ENCODE results near the gene PACRG.

PACRG gene

DNA sequence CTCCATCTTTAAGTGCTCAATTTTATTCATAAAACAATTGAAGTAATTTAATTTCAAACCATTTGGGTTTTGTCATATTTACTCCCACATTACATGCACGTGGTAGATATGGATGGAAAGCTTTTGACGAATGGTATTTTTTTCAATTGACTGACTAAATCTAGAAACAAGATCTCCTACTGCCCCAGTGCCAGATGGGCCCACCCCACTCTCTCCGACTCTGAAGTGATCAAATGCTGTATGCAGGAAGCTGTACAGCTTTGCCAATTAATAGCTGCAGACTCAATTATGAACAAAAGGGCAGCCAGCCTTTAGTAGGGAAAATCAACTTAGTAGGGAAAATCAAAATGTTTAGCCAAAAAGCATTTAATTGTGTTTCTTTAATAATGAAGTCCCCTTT is 46.2 kb downstream of the PACRG start:
- DNase-seq (ENCODE audit: low spot score in 2 of 2): no peak
- no peak overlapping the region for H3K27ac Mint-ChIP-seq
- no peak for ATAC-seq (ENCODE audit: low read depth)
- no peaks in the 10 kb centered on the region for H3K4me1 Mint-ChIP-seq
- no peak overlapping the region for H3K4me3 Mint-ChIP-seq
- H3K27me3 Mint-ChIP-seq: no peaks in the 10 kb centered on the region
- no peaks in the 10 kb centered on the region for H3K9me3 Mint-ChIP-seq
- H3K36me3 Mint-ChIP-seq: no peaks in the 10 kb centered on the region

DNA sequence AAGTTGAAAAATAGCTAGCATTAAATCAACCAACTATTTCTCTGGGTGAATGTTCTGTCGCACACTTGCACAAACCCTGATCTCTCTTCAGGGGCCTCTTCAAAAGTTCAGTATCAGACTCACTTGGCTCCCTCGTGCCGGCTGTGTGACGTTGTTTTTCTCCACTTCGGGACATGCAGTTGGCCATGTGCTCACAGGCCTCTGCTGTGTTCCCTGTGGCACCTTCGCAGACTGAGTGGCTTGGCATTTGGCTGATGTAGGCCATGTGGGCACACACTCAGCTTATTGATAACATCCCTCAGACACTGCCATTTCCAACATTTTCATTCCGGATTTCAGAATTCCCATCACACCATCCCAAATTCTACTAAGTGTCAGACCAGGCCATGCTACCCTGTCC is 49.3 kb downstream of the PACRG start:
- ATAC-seq (ENCODE audit: low read depth): no peak

DNA sequence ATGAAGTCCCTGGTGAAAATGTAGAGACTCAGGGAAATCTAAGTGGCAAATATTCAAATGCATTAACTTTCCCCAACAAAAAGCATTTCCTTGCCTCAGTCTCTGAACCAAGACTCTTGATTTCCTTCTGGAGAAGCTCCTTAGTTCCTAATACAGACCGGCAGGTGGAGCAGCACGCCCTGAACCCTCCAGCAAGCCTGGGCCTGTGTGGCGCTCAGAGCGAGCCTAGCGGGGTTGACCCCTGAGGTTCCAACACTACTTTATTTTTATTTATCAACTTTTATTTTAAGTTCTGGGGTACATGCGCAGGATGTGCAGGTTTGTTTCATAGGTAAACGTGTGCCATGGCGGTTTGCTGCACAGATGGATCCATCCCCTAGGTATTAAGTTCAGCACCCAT is 50.8 kb downstream of the PACRG start:
- no peaks in the 10 kb centered on the region for H3K4me1 Mint-ChIP-seq
- ATAC-seq (ENCODE audit: low read depth) (no peak), DNase-seq (ENCODE audit: low spot score in 2 of 2) (no peak)
- H3K9me3 Mint-ChIP-seq: peaks cover 10% of the 10 kb centered on the region
- H3K36me3 Mint-ChIP-seq: no peaks in the 10 kb centered on the region
- H3K27me3 Mint-ChIP-seq: peaks cover 2% of the 10 kb centered on the region
- no peak overlapping the region for H3K4me3 Mint-ChIP-seq
- no peak overlapping the region for H3K27ac Mint-ChIP-seq

More for the DNA sequence above, 49.3 kb downstream of the PACRG start:
- Mint-ChIP-seq H3K4me3 (no peak overlapping the region), H3K27me3 (peaks cover 2% of the 10 kb centered on the region), H3K9me3 (peaks cover 10% of the 10 kb centered on the region), H3K27ac (no peak overlapping the region), H3K36me3 (no peaks in the 10 kb centered on the region), H3K4me1 (no peaks in the 10 kb centered on the region)
- no peak for DNase-seq (ENCODE audit: low spot score in 2 of 2)

DNA sequence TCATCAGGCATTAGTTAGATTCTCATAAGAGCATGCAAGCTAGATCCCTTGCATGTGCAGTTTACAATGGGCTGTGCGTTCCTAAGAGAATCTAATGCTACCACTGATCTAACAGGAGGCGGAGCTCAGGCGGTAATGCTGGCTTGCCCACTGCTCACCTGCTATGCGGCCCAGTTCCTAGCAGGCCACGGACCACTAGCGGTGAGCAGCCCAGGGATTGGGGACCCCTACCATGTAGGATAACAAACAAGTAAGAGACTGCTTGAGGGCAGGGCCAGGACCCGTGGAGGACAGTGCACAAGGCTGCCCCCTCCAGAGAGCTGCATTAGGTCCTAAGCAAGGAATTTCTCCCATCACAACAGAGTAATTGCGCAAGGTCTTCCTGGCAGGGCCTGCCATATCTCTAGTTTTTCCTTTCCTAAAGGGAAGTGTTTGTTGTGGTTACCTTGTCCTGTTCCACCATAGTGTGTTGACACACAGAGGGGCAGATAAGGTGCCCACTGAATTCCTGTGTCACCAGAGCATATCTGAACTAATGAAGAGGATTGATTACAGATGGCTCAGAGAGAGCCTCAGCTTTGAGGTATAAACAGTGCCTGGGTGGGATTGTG is 58.0 kb downstream of the PACRG start:
- no peaks in the 10 kb centered on the region for H3K27me3 Mint-ChIP-seq
- H3K9me3 Mint-ChIP-seq: peaks cover 9% of the 10 kb centered on the region
- no peaks in the 10 kb centered on the region for H3K36me3 Mint-ChIP-seq

DNA sequence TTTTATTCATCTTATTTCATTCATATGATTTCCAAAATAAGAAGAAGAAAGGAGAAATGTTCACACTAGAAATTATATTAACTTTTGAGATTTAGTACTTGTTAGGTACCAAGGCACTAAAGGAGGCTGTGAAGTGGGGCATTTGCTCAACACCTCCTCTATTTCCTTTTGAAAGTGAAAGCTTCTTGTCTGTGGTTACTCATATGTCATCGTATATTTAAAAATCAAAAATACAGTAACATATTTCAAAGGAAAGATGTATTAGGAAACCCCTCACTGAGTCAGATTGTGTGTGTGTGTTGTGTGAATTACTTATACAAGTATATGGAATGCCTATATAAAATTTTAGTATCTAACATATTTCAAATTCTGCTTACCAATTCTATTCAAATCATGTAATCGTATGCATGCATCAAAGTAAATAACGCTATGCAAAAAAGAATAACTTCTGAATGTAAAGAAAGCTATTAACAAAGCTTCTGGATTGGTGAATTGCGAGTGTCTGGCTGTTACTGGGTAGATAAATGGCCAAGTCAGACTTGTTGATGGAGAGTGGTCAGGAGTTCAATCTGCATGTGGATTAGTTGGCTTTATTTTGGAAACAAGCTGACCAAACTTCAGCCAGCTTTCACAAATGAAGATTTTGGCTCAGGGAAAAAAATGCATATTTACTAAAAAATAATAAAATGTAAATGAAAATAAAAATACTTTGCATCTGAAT is 70.9 kb downstream of the PACRG start:
- H3K4me1 Mint-ChIP-seq: peaks cover 2% of the 10 kb centered on the region
- DNase-seq (ENCODE audit: low spot score in 2 of 2) (no peak), ATAC-seq (ENCODE audit: low read depth) (no peak)
- H3K27ac Mint-ChIP-seq: no peak overlapping the region
- H3K4me3 Mint-ChIP-seq: no peak overlapping the region
- peaks cover 1% of the 10 kb centered on the region for H3K9me3 Mint-ChIP-seq
- peaks cover 1% of the 10 kb centered on the region for H3K27me3 Mint-ChIP-seq
- H3K36me3 Mint-ChIP-seq: no peaks in the 10 kb centered on the region

More for the DNA sequence above, 58.0 kb downstream of the PACRG start:
- DNase-seq (ENCODE audit: low spot score in 2 of 2) (no peak), ATAC-seq (ENCODE audit: low read depth) (no peak)
- no peaks in the 10 kb centered on the region for H3K4me1 Mint-ChIP-seq
- no peak overlapping the region for H3K27ac Mint-ChIP-seq
- H3K4me3 Mint-ChIP-seq: no peak overlapping the region

DNA sequence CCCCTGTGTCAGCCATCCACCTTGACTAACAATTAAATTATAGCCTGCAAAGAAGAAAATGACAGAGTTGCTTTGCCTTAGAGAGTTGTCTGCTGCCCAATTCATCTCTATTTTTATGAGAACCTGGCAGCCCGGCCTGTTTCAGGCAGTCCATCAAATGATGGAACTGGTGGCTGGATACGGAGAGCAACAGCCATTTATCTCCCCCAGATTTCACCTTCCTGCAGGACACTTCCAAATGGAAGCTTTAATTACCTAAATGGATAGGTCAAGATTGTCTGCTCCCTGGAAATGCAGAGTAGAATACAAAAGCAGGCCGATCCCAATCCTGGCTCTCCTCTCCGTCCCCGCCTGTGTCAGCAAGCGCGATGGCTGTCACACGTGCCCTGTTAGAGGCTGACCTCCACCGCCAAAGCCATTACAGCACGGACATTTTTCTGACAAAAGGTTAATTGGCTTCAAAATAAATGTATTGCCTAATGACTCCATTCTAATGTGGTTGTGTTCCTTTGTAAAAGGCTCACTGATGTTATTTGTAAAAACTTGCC is 86.7 kb downstream of the PACRG start:
- no peak overlapping the region for H3K4me3 Mint-ChIP-seq
- H3K4me1 Mint-ChIP-seq: no peaks in the 10 kb centered on the region
- DNase-seq (ENCODE audit: low spot score in 2 of 2): no peak
- H3K9me3 Mint-ChIP-seq: peaks cover 5% of the 10 kb centered on the region
- no peaks in the 10 kb centered on the region for H3K27me3 Mint-ChIP-seq
- H3K36me3 Mint-ChIP-seq: no peaks in the 10 kb centered on the region
- no peak overlapping the region for H3K27ac Mint-ChIP-seq
- no peak for ATAC-seq (ENCODE audit: low read depth)

DNA sequence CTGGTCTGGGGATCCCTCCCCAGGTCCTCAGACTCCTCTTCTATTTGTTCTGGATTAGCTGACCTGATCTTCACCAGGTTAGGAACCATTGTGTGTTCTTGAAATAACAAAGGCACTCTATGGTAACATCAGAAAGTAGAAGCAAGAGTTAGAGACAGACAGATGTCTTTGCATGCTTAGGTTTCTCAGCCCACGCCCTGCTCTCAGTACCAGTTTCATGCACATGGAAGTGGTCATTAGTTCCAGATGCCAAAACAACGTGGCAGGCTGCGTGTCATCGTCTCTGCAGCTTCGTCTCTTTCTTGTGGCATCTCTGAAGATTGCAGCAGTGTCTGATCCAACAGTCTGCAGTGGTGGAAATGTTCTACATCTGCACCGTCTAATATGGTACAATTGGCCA is 89.4 kb downstream of the PACRG start:
- no peak overlapping the region for H3K27ac Mint-ChIP-seq
- H3K4me1 Mint-ChIP-seq: no peaks in the 10 kb centered on the region
- no peaks in the 10 kb centered on the region for H3K27me3 Mint-ChIP-seq
- ATAC-seq (ENCODE audit: low read depth) (no peak), DNase-seq (ENCODE audit: low spot score in 2 of 2) (no peak)
- H3K9me3 Mint-ChIP-seq: no peaks in the 10 kb centered on the region
- no peak overlapping the region for H3K4me3 Mint-ChIP-seq
- no peaks in the 10 kb centered on the region for H3K36me3 Mint-ChIP-seq

DNA sequence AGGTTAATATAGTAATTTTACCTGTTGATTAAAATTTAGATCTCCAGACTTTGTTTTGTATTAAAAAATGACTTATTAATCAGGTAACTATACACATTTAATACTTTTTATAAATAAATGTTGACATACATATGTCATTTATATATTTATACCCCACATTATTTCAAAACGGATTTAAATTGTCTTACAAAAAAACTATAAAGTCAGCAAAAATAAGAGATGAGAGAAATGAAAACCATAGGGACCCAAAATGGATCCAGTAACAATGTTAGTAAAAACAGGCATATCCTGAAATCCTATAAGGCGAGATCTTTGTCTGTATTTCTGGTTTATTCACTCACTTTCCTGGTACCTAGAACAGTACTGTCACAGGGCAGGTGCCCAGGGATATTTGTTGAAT is 91.5 kb downstream of the PACRG start:
- no peak for ATAC-seq (ENCODE audit: low read depth)
- H3K9me3 Mint-ChIP-seq: no peaks in the 10 kb centered on the region
- H3K4me3 Mint-ChIP-seq: no peak overlapping the region
- no peak for DNase-seq (ENCODE audit: low spot score in 2 of 2)
- no peaks in the 10 kb centered on the region for H3K36me3 Mint-ChIP-seq
- no peaks in the 10 kb centered on the region for H3K4me1 Mint-ChIP-seq
- no peak overlapping the region for H3K27ac Mint-ChIP-seq
- no peaks in the 10 kb centered on the region for H3K27me3 Mint-ChIP-seq

DNA sequence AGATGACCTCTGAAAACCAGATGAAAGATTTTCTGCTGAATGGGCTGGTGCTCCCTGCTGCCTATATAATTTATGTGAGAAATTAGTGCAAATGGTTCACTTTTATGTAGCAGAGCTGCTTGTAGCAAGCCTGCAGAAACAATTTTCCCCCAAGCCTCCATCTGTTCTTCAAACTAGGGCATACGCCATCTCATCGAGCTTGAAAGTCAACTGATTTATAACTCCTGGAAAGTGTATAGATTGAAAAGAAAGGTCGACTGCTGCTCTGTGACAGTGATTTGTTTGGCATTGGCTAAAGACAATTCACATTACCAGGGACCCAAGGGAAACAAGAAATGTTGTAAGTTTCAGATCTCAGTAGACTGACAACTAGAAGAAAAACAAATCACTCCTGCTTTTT is 93.3 kb downstream of the PACRG start:
- Mint-ChIP-seq H3K27me3 (no peaks in the 10 kb centered on the region), H3K4me1 (no peaks in the 10 kb centered on the region), H3K36me3 (no peaks in the 10 kb centered on the region), H3K27ac (no peak overlapping the region), H3K9me3 (no peaks in the 10 kb centered on the region), H3K4me3 (no peak overlapping the region)
- ATAC-seq (ENCODE audit: low read depth): no peak
- DNase-seq (ENCODE audit: low spot score in 2 of 2): no peak

DNA sequence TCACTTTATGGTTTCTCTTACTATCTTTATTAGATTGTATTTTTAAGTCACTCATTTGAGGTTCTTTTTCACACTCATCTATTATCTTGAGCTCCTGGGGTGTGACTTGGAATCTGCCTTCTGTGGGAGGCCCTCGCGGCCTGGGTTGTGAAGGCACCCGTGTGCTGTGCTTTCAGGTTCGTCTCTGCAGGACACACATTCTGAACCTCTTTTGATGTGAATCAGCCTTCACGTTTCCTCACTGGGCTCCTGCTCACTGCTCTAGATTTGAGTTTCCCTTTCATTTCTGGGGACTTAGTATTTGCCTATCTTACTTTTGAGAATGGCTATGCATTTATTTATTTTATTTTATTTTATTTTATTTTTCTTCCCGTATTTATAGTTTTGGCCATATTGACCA is 97.8 kb downstream of the PACRG start:
- H3K4me3 Mint-ChIP-seq: no peak overlapping the region
- H3K27ac Mint-ChIP-seq: no peak overlapping the region
- no peak for DNase-seq (ENCODE audit: low spot score in 2 of 2)
- peaks cover 3% of the 10 kb centered on the region for H3K4me1 Mint-ChIP-seq
- H3K27me3 Mint-ChIP-seq: no peaks in the 10 kb centered on the region
- no peaks in the 10 kb centered on the region for H3K9me3 Mint-ChIP-seq
- no peak for ATAC-seq (ENCODE audit: low read depth)
- no peaks in the 10 kb centered on the region for H3K36me3 Mint-ChIP-seq

DNA sequence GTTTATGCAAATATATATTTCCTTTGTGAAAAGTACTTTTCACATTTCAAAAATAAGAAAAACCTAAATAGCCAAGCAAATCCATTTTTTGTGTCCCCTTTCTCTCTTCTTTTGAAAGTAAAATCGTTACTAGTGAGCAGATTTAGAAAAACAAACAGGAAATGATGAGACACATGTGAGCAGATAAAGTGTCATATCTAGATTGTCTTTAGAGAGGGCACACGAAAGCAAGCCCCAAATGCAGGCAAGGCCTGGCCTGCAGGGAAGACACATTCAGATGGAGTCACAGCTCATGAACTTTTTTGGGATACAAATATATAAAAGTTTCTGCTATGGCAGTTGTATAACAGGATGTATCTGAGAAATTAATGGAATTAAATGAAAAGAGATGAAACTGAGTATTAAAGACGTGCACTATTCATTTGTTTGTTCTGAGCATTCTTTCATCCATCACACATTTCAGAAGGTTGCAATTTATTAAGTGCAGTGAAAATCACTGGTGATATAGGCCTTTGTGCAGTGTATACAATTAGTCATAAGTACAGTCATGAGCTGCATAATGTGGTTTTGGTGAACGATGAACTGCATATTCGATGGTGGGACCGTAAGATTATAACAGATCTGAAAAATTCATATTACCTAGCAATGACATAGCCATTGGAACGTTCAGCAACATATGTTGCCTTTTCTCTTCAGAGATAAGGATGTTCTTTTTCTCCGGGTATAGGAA is 101.4 kb downstream of the PACRG start:
- DNase-seq (ENCODE audit: low spot score in 2 of 2) (no peak), ATAC-seq (ENCODE audit: low read depth) (no peak)
- no peak overlapping the region for H3K4me3 Mint-ChIP-seq
- H3K27me3 Mint-ChIP-seq: no peaks in the 10 kb centered on the region
- no peaks in the 10 kb centered on the region for H3K36me3 Mint-ChIP-seq
- H3K27ac Mint-ChIP-seq: no peak overlapping the region
- H3K4me1 Mint-ChIP-seq: peaks cover 3% of the 10 kb centered on the region
- no peaks in the 10 kb centered on the region for H3K9me3 Mint-ChIP-seq

DNA sequence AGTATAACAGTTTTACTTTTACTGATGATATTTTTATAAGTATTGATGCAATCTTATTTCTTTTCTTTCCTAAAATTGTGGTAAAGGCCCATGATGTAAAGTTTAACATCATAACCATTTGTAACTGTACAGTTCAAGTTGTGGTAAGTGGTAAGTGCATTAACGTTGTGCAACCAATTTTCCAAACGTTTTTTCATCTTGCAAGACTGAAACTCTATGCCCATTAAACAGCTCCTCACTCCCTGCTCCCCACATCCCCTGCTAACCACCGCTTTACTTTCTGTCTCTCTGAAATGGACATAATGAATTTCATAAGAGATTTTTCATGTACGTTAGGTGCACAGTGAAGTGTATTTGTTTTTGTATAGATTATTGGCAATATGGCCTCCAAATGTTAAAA is 106.0 kb downstream of the PACRG start:
- Mint-ChIP-seq H3K27ac (no peak overlapping the region), H3K36me3 (no peaks in the 10 kb centered on the region), H3K4me1 (no peaks in the 10 kb centered on the region), H3K4me3 (no peak overlapping the region), H3K27me3 (no peaks in the 10 kb centered on the region), H3K9me3 (peaks cover 2% of the 10 kb centered on the region)
- DNase-seq (ENCODE audit: low spot score in 2 of 2) (no peak), ATAC-seq (ENCODE audit: low read depth) (no peak)

DNA sequence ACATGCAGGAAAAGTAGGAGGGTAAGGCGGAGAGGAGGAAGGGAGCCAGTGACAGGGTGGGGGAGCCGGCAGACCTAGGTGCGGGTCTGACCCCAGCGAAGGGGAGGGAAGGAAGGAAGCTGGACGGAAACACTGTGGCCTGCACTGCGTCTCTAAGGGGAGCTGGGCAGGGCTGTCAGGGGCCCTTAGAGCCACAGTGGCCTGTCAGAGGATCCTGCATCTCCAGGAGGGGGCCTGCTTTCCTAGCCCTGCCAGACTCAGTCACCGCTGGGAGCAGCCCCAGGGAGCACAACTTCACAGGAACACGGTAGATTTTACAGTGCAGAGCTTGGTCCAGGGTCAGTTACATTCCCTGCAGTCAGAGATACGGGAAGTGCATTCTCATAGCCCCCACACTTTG is 118.2 kb downstream of the PACRG start:
- no peak overlapping the region for H3K27ac Mint-ChIP-seq
- no peak overlapping the region for H3K4me3 Mint-ChIP-seq
- H3K9me3 Mint-ChIP-seq: no peaks in the 10 kb centered on the region

DNA sequence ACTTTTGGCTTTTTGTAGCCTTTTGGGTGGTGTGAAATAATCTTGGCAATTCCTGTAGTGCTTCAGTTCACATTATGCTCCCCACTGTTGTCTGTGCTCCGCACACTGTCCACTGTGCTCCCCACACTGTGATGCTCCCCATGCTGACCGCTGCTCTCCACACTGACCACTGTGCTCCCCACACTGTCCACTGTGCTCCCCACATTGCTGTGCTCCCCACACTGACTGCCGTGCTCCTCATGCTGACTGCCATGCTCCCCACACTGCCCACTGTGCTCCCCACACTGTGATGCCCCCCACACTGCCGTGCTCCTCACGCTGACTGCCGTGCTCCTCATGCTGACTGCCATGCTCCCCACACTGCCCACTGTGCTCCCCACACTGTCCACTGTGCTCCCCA is 118.9 kb downstream of the PACRG start:
- peaks cover 1% of the 10 kb centered on the region for H3K27me3 Mint-ChIP-seq
- no peak for ATAC-seq (ENCODE audit: low read depth)
- DNase-seq (ENCODE audit: low spot score in 2 of 2): no peak
- H3K36me3 Mint-ChIP-seq: peaks cover 3% of the 10 kb centered on the region
- no peaks in the 10 kb centered on the region for H3K4me1 Mint-ChIP-seq
- H3K4me3 Mint-ChIP-seq: no peak overlapping the region
- no peak overlapping the region for H3K27ac Mint-ChIP-seq
- H3K9me3 Mint-ChIP-seq: no peaks in the 10 kb centered on the region

More for the DNA sequence above, 118.2 kb downstream of the PACRG start:
- Mint-ChIP-seq H3K36me3 (peaks cover 3% of the 10 kb centered on the region), H3K27me3 (peaks cover 1% of the 10 kb centered on the region), H3K4me1 (no peaks in the 10 kb centered on the region)
- DNase-seq (ENCODE audit: low spot score in 2 of 2) (no peak), ATAC-seq (ENCODE audit: low read depth) (no peak)

Measured in memory B cell (primary cell).